Measurements from ENCODE around the gene DNAH10. TPM values are rescaled to one million over a fixed set of nuclear protein-coding genes. Genes with fewer than 3 reads are reported as not detected.

The DNAH10 gene
- polyA plus RNA-seq, 3 donors, result 5.6 to 6.4 (median 5.8) TPM

- DNase-seq (ENCODE audit: extremely low read depth in 1 of 11, low read depth in 9 of 11, low spot score in 4 of 11), result no peak
Measured at GRCh38 chr12:123948796-123949769, 187.0 kb downstream of the DNAH10 start.

GRCh38 chr12:123949770-123950165 is 187.7 kb downstream of the DNAH10 start:
- no peak for DNase-seq (ENCODE audit: extremely low read depth in 1 of 11, low read depth in 9 of 11, low spot score in 4 of 11)

- no peak for DNase-seq (ENCODE audit: extremely low read depth in 1 of 11, low read depth in 9 of 11, low spot score in 4 of 11)
Measured at GRCh38 chr12:123950476-123951349, 188.6 kb downstream of the DNAH10 start.

- DNase-seq (ENCODE audit: extremely low read depth in 1 of 11, low read depth in 9 of 11, low spot score in 4 of 11), result no peak
Measured at GRCh38 chr12:123951467-123951866, 189.4 kb downstream of the DNAH10 start.

GRCh38 chr12:123952037-123952436 is 189.9 kb downstream of the DNAH10 start:
- no peak for DNase-seq (ENCODE audit: extremely low read depth in 1 of 11, low read depth in 9 of 11, low spot score in 4 of 11)

GRCh38 chr12:123954647-123955350 is 192.7 kb downstream of the DNAH10 start:
- no peak for DNase-seq (ENCODE audit: extremely low read depth in 1 of 11, low read depth in 9 of 11, low spot score in 4 of 11)

- DNase-seq (ENCODE audit: extremely low read depth in 1 of 11, low read depth in 9 of 11, low spot score in 4 of 11), result no peak
Measured at GRCh38 chr12:123956249-123956648, 194.1 kb downstream of the DNAH10 start.

- peak in 2 of 11 donors; percentile 5 to 23 for DNase-seq (ENCODE audit: extremely low read depth in 1 of 11, low read depth in 9 of 11, low spot score in 4 of 11)
Measured at GRCh38 chr12:123957196-123957595, 195.1 kb downstream of the DNAH10 start.

GRCh38 chr12:123958462-123958861 is 196.4 kb downstream of the DNAH10 start:
- no peak for DNase-seq (ENCODE audit: extremely low read depth in 1 of 11, low read depth in 9 of 11, low spot score in 4 of 11)

- no peak for DNase-seq (ENCODE audit: extremely low read depth in 1 of 11, low read depth in 9 of 11, low spot score in 4 of 11)
Measured at GRCh38 chr12:123958876-123959275, 196.8 kb downstream of the DNAH10 start.

- no peak for DNase-seq (ENCODE audit: extremely low read depth in 1 of 11, low read depth in 9 of 11, low spot score in 4 of 11)
Measured at GRCh38 chr12:123960029-123960735, 198.1 kb downstream of the DNAH10 start.

GRCh38 chr12:123960856-123961255 is 198.8 kb downstream of the DNAH10 start:
- no peak for DNase-seq (ENCODE audit: extremely low read depth in 1 of 11, low read depth in 9 of 11, low spot score in 4 of 11)

GRCh38 chr12:123961585-123962345 is 199.7 kb downstream of the DNAH10 start:
- no peak for DNase-seq (ENCODE audit: extremely low read depth in 1 of 11, low read depth in 9 of 11, low spot score in 4 of 11)

- no peak for DNase-seq (ENCODE audit: extremely low read depth in 1 of 11, low read depth in 9 of 11, low spot score in 4 of 11)
Measured at GRCh38 chr12:123962513-123962912, 200.4 kb downstream of the DNAH10 start.

- DNase-seq (ENCODE audit: extremely low read depth in 1 of 11, low read depth in 9 of 11, low spot score in 4 of 11), result no peak
Measured at GRCh38 chr12:123963821-123964220, 201.7 kb downstream of the DNAH10 start.

GRCh38 chr12:123965382-123965781 is 203.3 kb downstream of the DNAH10 start:
- DNase-seq (ENCODE audit: extremely low read depth in 1 of 11, low read depth in 9 of 11, low spot score in 4 of 11), result no peak

GRCh38 chr12:123966596-123966995 is 204.5 kb downstream of the DNAH10 start:
- DNase-seq (ENCODE audit: extremely low read depth in 1 of 11, low read depth in 9 of 11, low spot score in 4 of 11), result no peak

GRCh38 chr12:123967121-123967586 is 205.1 kb downstream of the DNAH10 start:
- DNase-seq (ENCODE audit: extremely low read depth in 1 of 11, low read depth in 9 of 11, low spot score in 4 of 11), result no peak

Data from renal cortex interstitium (tissue), 11 donors.